Stimulated activated effector memory CD8-positive, alpha-beta T cell treated with anti-CD3 and anti-CD28 coated beads, Interleukin-12 subunit alpha, Interleukin-12 subunit beta, amount 100 ng/mL, for 72 hours (primary cell): ENCODE results near the gene ULBP2.

ENCODE experiments used
- ATAC-seq: fragments of 150-1000 bp; cut with Tn5 transposase; 2 replicates; pipeline ENCODE4 v1.10.0; 2021
- DNase-seq, 2 donors: peaks; one replicate each; pipeline ENCODE4 v3.0.0; 2021 to 2022; ENCODE audit warnings: low spot score in 2 of 2
- H3K27ac Mint-ChIP-seq: one replicate; pipeline ENCODE4 v1.8.0; 2022; ENCODE audit warnings: mild to moderate bottlenecking, mixed read lengths
- H3K36me3 Mint-ChIP-seq: one replicate; pipeline ENCODE4 v1.8.0; 2022; ENCODE audit warnings: mild to moderate bottlenecking, mixed read lengths
- H3K4me1 Mint-ChIP-seq: one replicate; pipeline ENCODE4 v1.8.0; 2022; ENCODE audit warnings: mixed read lengths
- H3K4me3 Mint-ChIP-seq: one replicate; pipeline ENCODE4 v1.8.0; 2022; ENCODE audit warnings: mild to moderate bottlenecking, mixed read lengths
- H3K9me3 Mint-ChIP-seq: one replicate; pipeline ENCODE4 v1.8.0; 2022; ENCODE audit warnings: mixed read lengths

ULBP2 gene

GRCh38 chr6:149941583-149942460 is at the start of gene ULBP2:
ULBP2 (plus strand) TSS chr6:149942014; CDS start chr6:149942073, 59 bp downstream.
- Mint-ChIP-seq H3K4me3 (peak within 1 kb of the TSS; percentile 83), H3K27ac (peak within 1 kb of the TSS; percentile 69), H3K9me3 (no peaks in the 10 kb centered on the region), H3K36me3 (peaks cover 9% of the 10 kb centered on the region), H3K4me1 (peaks cover 38% of the 10 kb centered on the region)
- ATAC-seq (peak; percentile 96), DNase-seq (peak; percentile 72 to 90)

GRCh38 chr6:149895048-149895590 is 46.7 kb upstream of the ULBP2 start:
- Mint-ChIP-seq H3K4me1 (peaks cover 29% of the 10 kb centered on the region), H3K4me3 (no peak overlapping the region), H3K9me3 (no peaks in the 10 kb centered on the region), H3K27ac (no peak overlapping the region), H3K36me3 (no peaks in the 10 kb centered on the region)
- DNase-seq (no peak), ATAC-seq (no peak)

- no peaks in the 10 kb centered on the region for H3K36me3 Mint-ChIP-seq
- peak overlapping the region; percentile 35 for H3K27ac Mint-ChIP-seq
- ATAC-seq (peak; percentile 92), DNase-seq (peak in 1 of 2 donors; percentile 47)
- H3K9me3 Mint-ChIP-seq: no peaks in the 10 kb centered on the region
- H3K4me1 Mint-ChIP-seq: peaks cover 29% of the 10 kb centered on the region
- no peak overlapping the region for H3K4me3 Mint-ChIP-seq
Observed at GRCh38 chr6:149895833-149896271, 46.0 kb upstream of the ULBP2 start.

GRCh38 chr6:149896491-149896890 is 45.3 kb upstream of the ULBP2 start:
- DNase-seq (peak in 1 of 2 donors; percentile 45), ATAC-seq (peak; percentile 54)
- H3K36me3 Mint-ChIP-seq: no peaks in the 10 kb centered on the region
- H3K4me1 Mint-ChIP-seq: peaks cover 29% of the 10 kb centered on the region
- peak overlapping the region; percentile 35 for H3K27ac Mint-ChIP-seq
- H3K9me3 Mint-ChIP-seq: no peaks in the 10 kb centered on the region
- H3K4me3 Mint-ChIP-seq: peak overlapping the region; percentile 15

- Mint-ChIP-seq H3K9me3 (no peaks in the 10 kb centered on the region), H3K4me1 (peaks cover 29% of the 10 kb centered on the region), H3K4me3 (peak overlapping the region; percentile 17), H3K36me3 (no peaks in the 10 kb centered on the region), H3K27ac (peak overlapping the region; percentile 35)
- no peak for ATAC-seq
- DNase-seq: peak in 1 of 2 donors; percentile 38
Observed at GRCh38 chr6:149897015-149897697, 44.7 kb upstream of the ULBP2 start.

GRCh38 chr6:149897855-149898744 is 43.7 kb upstream of the ULBP2 start, which contains the start of gene RAET1E:
RAET1E (minus strand) TSS chr6:149898113; CDS start chr6:149890901, 7,212 bp downstream.
- Mint-ChIP-seq H3K4me3 (peak within 1 kb of the TSS; percentile 17), H3K27ac (peak within 1 kb of the TSS; percentile 35), H3K4me1 (peaks cover 29% of the 10 kb centered on the region), H3K9me3 (no peaks in the 10 kb centered on the region), H3K36me3 (no peaks in the 10 kb centered on the region)
- no peak for ATAC-seq
- DNase-seq: peak in 1 of 2 donors; percentile 42

- H3K4me3 Mint-ChIP-seq: no peak overlapping the region
- H3K27ac Mint-ChIP-seq: no peak overlapping the region
- H3K36me3 Mint-ChIP-seq: no peaks in the 10 kb centered on the region
- peaks cover 29% of the 10 kb centered on the region for H3K4me1 Mint-ChIP-seq
- ATAC-seq (no peak), DNase-seq (no peak)
- H3K9me3 Mint-ChIP-seq: no peaks in the 10 kb centered on the region
Observed at GRCh38 chr6:149898966-149899365, 42.8 kb upstream of the ULBP2 start.

- DNase-seq (no peak), ATAC-seq (no peak)
- H3K36me3 Mint-ChIP-seq: no peaks in the 10 kb centered on the region
- H3K4me1 Mint-ChIP-seq: peaks cover 29% of the 10 kb centered on the region
- no peaks in the 10 kb centered on the region for H3K9me3 Mint-ChIP-seq
- H3K27ac Mint-ChIP-seq: no peak overlapping the region
- no peak overlapping the region for H3K4me3 Mint-ChIP-seq
Observed at GRCh38 chr6:149899486-149899885, 42.3 kb upstream of the ULBP2 start.

- Mint-ChIP-seq H3K27ac (no peak overlapping the region), H3K4me1 (peaks cover 29% of the 10 kb centered on the region), H3K9me3 (no peaks in the 10 kb centered on the region), H3K4me3 (no peak overlapping the region), H3K36me3 (no peaks in the 10 kb centered on the region)
- DNase-seq (no peak), ATAC-seq (no peak)
Observed at GRCh38 chr6:149899926-149900619, 41.7 kb upstream of the ULBP2 start.

GRCh38 chr6:149900620-149901443 is 41.0 kb upstream of the ULBP2 start:
- Mint-ChIP-seq H3K36me3 (no peaks in the 10 kb centered on the region), H3K27ac (no peak overlapping the region), H3K4me1 (peaks cover 26% of the 10 kb centered on the region), H3K9me3 (no peaks in the 10 kb centered on the region), H3K4me3 (no peak overlapping the region)
- no peak for ATAC-seq
- no peak for DNase-seq

- Mint-ChIP-seq H3K36me3 (no peaks in the 10 kb centered on the region), H3K4me1 (peaks cover 18% of the 10 kb centered on the region), H3K4me3 (no peak overlapping the region), H3K9me3 (no peaks in the 10 kb centered on the region), H3K27ac (no peak overlapping the region)
- ATAC-seq: no peak
- DNase-seq: no peak
Observed at GRCh38 chr6:149901444-149902140, 40.2 kb upstream of the ULBP2 start.

- H3K4me3 Mint-ChIP-seq: no peak overlapping the region
- ATAC-seq: no peak
- no peaks in the 10 kb centered on the region for H3K36me3 Mint-ChIP-seq
- H3K27ac Mint-ChIP-seq: no peak overlapping the region
- peaks cover 4% of the 10 kb centered on the region for H3K4me1 Mint-ChIP-seq
- no peak for DNase-seq
- peaks cover 9% of the 10 kb centered on the region for H3K9me3 Mint-ChIP-seq
Observed at GRCh38 chr6:149903938-149904611, 37.7 kb upstream of the ULBP2 start.
